Activated CD4-positive, alpha-beta T cell treated with anti-CD3 and anti-CD28 coated beads, Interleukin-2, amount 50 U/mL, for 1 hour (primary cell): ENCODE results near the gene DDX56.
"Not testable (repeated sequence)": the region's sequence is repeated elsewhere in the genome, so short reads cannot be mapped to it uniquely, and the experiment has no call there.

Experiments
- DNase-seq: peaks from one replicate; pipeline ENCODE4 v3.0.0-alpha.2; 2020

DDX56 gene

GRCh38 chr7:44573464-44574286 lies at the start of gene DDX56:
Gene DDX56, minus strand, starts transcription at chr7:44573908. Its CDS starts 13 bp downstream, at chr7:44573895.
- peak; percentile 91 for DNase-seq

GRCh38 chr7:44622342-44623151 lies 48.8 kb upstream of the DDX56 start:
- peak; percentile 34 for DNase-seq

GRCh38 chr7:44621750-44622103 lies 48.0 kb upstream of the DDX56 start:
- no peak for DNase-seq

GRCh38 chr7:44621034-44621749 lies 47.5 kb upstream of the DDX56 start:
- no peak for DNase-seq

GRCh38 chr7:44618753-44619152 lies 45.0 kb upstream of the DDX56 start:
- DNase-seq: no peak

GRCh38 chr7:44618045-44618444 lies 44.3 kb upstream of the DDX56 start:
- no peak for DNase-seq

GRCh38 chr7:44617225-44617890 lies 43.6 kb upstream of the DDX56 start:
- no peak for DNase-seq

GRCh38 chr7:44616545-44616944 lies 42.8 kb upstream of the DDX56 start:
- DNase-seq: no peak

- no peak for DNase-seq
Measured at GRCh38 chr7:44615793-44616192, 42.1 kb upstream of the DDX56 start.

GRCh38 chr7:44615149-44615611 lies 41.5 kb upstream of the DDX56 start:
- peak; percentile 41 for DNase-seq

GRCh38 chr7:44609829-44610228 lies 36.1 kb upstream of the DDX56 start:
- no peak for DNase-seq

- no peak for DNase-seq
Measured at GRCh38 chr7:44608916-44609648, 35.4 kb upstream of the DDX56 start.

GRCh38 chr7:44607141-44608068 lies 33.7 kb upstream of the DDX56 start:
- no peak for DNase-seq

- DNase-seq: peak; percentile 99
Measured at GRCh38 chr7:44606341-44607140, 32.8 kb upstream of the DDX56 start, which contains the start of gene OGDH. Gene OGDH, plus strand, starts transcription at chr7:44606627. Its CDS starts 17,717 bp downstream, at chr7:44624344.

GRCh38 chr7:44604941-44605340 lies 31.2 kb upstream of the DDX56 start:
- DNase-seq: no peak

- DNase-seq: no peak
Measured at GRCh38 chr7:44603193-44603592, 29.5 kb upstream of the DDX56 start.

- no peak for DNase-seq
Measured at GRCh38 chr7:44602576-44602910, 28.8 kb upstream of the DDX56 start.

GRCh38 chr7:44599222-44599621 lies 25.5 kb upstream of the DDX56 start:
- no peak for DNase-seq

GRCh38 chr7:44597181-44597580 lies 23.5 kb upstream of the DDX56 start:
- DNase-seq: not testable (repeated sequence)
